Osteoblast (primary cell): ENCODE measurements around the gene EPB41. TPM values are rescaled to one million over a fixed set of nuclear protein-coding genes. Genes with fewer than 3 reads are reported as not detected.
A peak's percentile ranks its signal among the peaks of the same experiment; 100 is the strongest.

Experiments
- DNase-seq: peaks from one replicate; pipeline ENCODE4 v3.0.0; 2011; ENCODE audit warnings: low spot score, mixed read lengths; ENCODE audit not compliant: insufficient read length; ENCODE audit errors: missing footprints
- H2AFZ ChIP-seq: 2 replicates; pipeline ENCODE4 v1.6.0; 2011; ENCODE audit warnings: mild to moderate bottlenecking, low read length
- H3K27ac ChIP-seq: 2 replicates; pipeline ENCODE4 v1.5.1; 2011; ENCODE audit warnings: mild to moderate bottlenecking, low read depth, low read length, moderate library complexity
- H3K27me3 ChIP-seq: 2 replicates; pipeline ENCODE4 v1.6.0; 2012; ENCODE audit warnings: mild to moderate bottlenecking, control low read depth, inconsistent platforms, low read length, moderate library complexity; ENCODE audit not compliant: insufficient read depth
- H3K36me3 ChIP-seq: 2 replicates; pipeline ENCODE4 v1.5.1; 2011; ENCODE audit warnings: mild to moderate bottlenecking, low read length, control low read depth, moderate library complexity; ENCODE audit not compliant: insufficient read depth
- H3K4me1 ChIP-seq: 2 replicates; pipeline ENCODE4 v1.5.1; 2011; ENCODE audit warnings: mild to moderate bottlenecking, low read length, control low read depth, moderate library complexity; ENCODE audit not compliant: insufficient read depth
- H3K4me2 ChIP-seq: 2 replicates; pipeline ENCODE4 v1.6.0; 2011; ENCODE audit warnings: mild to moderate bottlenecking, low read length; ENCODE audit not compliant: insufficient read depth
- H3K4me3 ChIP-seq: fragments of 200-600 bp; sonication (generic); 3 replicates; pipeline ENCODE4 v1.5.1; 2012; ENCODE audit warnings: mild to moderate bottlenecking, low read length, inconsistent platforms; ENCODE audit not compliant: insufficient read depth
- H3K79me2 ChIP-seq: 2 replicates; pipeline ENCODE4 v1.6.0; 2012; ENCODE audit warnings: mild to moderate bottlenecking, low read length, control low read depth, inconsistent platforms; ENCODE audit not compliant: insufficient read depth
- H3K9me3 ChIP-seq: 2 replicates; pipeline ENCODE4 v1.5.1; 2011; ENCODE audit warnings: low read depth, low read length, control low read depth
- H4K20me1 ChIP-seq: 2 replicates; pipeline ENCODE4 v1.6.0; 2012; ENCODE audit warnings: mild to moderate bottlenecking, low read length, control low read depth; ENCODE audit not compliant: insufficient read depth
- total RNA-seq: library from RNA; depleted of rRNA; stranded (reverse); fragments of >200 nt; gene quantifications from 2 replicates; pipeline ENCODE4 v1.2.3, GENCODE V29; 2012
- TF ChIP-seq, protein P1 (sequence below): IDR thresholded peaks from 2 replicates; pipeline ENCODE4 v1.5.1; 2011; ENCODE audit warnings: mild to moderate bottlenecking, low read depth, low read length, moderate library complexity; ENCODE audit errors: extremely low read depth

Gene EPB41
- total RNA-seq, 1 donor, result 20.6 TPM

DNA sequence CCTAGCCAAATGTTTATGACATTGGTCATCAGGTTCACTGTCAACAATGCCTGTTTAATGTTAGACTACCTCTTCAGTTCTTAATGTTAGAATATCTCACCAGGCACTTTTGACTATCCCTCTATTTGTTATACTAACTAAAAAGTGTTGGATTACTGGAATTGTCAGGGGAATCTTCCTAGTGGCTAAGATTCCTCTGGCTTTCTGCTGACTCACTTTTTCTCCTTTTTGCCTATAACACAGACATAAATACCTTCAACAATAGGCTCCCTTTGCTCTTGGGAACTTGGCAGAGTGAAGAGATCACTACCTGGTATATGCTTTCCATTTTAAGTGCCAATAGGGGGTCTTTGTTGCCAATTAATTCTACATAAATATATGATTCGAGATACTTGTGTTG lies 140.8 kb downstream of the EPB41 start:
- H3K36me3 ChIP-seq, result no peaks in the 10 kb centered on the region
- H3K9me3 ChIP-seq, result no peaks in the 10 kb centered on the region
- TF ChIP-seq, protein P1, sequence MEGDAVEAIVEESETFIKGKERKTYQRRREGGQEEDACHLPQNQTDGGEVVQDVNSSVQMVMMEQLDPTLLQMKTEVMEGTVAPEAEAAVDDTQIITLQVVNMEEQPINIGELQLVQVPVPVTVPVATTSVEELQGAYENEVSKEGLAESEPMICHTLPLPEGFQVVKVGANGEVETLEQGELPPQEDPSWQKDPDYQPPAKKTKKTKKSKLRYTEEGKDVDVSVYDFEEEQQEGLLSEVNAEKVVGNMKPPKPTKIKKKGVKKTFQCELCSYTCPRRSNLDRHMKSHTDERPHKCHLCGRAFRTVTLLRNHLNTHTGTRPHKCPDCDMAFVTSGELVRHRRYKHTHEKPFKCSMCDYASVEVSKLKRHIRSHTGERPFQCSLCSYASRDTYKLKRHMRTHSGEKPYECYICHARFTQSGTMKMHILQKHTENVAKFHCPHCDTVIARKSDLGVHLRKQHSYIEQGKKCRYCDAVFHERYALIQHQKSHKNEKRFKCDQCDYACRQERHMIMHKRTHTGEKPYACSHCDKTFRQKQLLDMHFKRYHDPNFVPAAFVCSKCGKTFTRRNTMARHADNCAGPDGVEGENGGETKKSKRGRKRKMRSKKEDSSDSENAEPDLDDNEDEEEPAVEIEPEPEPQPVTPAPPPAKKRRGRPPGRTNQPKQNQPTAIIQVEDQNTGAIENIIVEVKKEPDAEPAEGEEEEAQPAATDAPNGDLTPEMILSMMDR, result no peak
- no peaks in the 10 kb centered on the region for H3K79me2 ChIP-seq
- H3K27me3 ChIP-seq, result no peaks in the 10 kb centered on the region
- no peaks in the 10 kb centered on the region for H4K20me1 ChIP-seq
- H3K4me2 ChIP-seq, result no peak overlapping the region
- no peak overlapping the region for H2AFZ ChIP-seq
- H3K27ac ChIP-seq, result no peak overlapping the region
- H3K4me1 ChIP-seq, result no peaks in the 10 kb centered on the region
- no peak overlapping the region for H3K4me3 ChIP-seq
- peak; percentile 48 for DNase-seq

DNA sequence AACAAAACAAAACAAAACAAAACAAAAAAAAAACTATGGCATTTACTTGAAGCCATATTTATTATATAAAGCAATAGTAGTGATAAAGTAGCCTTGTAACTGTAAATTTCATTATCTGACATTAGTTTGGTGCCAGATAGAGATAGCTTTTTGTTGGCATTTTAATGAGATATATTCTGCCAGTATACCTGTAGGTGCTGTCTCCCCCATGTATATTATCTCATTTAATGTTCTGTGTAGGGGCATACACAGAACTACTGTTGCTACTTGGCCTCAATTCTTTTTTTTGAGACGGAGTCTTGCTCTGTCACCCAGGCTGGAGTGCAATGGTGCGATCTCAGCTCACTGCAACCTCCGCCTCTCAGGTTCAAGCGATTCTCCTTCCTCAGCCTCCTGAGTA lies 141.9 kb downstream of the EPB41 start:
- TF ChIP-seq, protein P1, result no peak
- Histone ChIP-seq H3K4me2 (no peak overlapping the region), H3K79me2 (no peaks in the 10 kb centered on the region), H3K27ac (no peak overlapping the region), H3K4me1 (no peaks in the 10 kb centered on the region), H2AFZ (no peak overlapping the region), H3K27me3 (no peaks in the 10 kb centered on the region), H3K4me3 (no peak overlapping the region), H4K20me1 (no peaks in the 10 kb centered on the region), H3K36me3 (no peaks in the 10 kb centered on the region), H3K9me3 (no peaks in the 10 kb centered on the region)
- DNase-seq, result no peak

DNA sequence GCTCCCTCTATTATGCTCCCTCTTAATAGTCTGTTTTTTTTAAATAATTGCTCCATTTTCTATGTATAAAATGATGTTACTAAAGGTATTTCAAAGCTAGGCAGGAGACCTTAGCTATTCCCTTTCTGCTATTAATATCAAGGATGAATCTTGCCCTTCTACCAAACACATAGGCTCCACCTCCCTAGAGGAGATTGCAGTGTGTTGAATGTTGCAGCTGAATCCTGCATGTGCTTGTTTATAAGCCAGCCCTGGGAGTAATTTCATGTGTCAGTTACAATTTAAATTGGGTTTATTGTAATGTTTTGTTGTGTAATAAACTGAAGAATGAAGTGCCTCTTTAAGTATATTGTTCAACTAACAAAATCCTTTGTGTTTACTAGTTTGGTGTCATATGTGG lies 143.3 kb downstream of the EPB41 start:
- DNase-seq, result no peak
- Histone ChIP-seq H3K27ac (no peak overlapping the region), H4K20me1 (no peaks in the 10 kb centered on the region), H3K4me1 (no peaks in the 10 kb centered on the region), H2AFZ (no peak overlapping the region), H3K4me2 (no peak overlapping the region), H3K27me3 (no peaks in the 10 kb centered on the region), H3K36me3 (no peaks in the 10 kb centered on the region), H3K9me3 (no peaks in the 10 kb centered on the region), H3K4me3 (no peak overlapping the region), H3K79me2 (no peaks in the 10 kb centered on the region)
- TF ChIP-seq, protein P1, result no peak

DNA sequence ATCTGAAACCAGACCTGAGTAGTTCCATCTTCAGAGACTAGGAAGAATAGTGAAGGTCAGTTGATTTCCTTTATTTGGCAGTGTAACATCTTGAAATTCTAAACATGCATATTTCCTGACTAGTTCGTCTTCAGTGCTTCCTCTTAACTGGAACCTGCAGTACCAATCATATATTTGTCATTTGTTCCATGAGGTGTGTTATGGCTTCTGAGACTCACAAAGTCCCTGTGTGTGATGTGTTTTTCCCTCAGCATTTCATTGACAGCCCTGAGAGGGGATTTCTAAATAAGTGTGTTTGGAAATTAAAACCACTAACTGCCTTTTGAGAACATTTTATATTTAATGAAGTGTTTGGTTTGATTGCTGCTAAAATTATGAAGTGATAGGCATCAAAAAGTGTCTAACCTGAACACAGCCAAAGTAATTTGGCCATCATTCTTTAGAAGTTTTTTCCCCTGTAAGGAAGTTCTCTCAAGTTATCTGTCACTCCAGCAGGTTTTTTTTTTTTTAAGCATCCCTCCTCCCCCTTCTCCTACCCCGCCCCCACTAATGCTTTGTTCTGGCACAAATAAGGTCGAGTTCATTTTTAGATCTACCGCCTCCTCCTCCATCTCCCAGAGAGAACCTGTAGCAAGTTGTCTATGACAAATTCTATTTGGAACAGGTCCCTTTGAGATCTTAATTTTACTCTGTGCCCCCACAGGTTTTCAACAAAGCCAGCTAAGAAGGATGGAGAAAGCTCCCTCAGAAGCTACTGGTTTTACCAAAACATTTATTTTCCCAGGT lies 148.0 kb downstream of the EPB41 start:
- Histone ChIP-seq H3K27me3 (no peaks in the 10 kb centered on the region), H4K20me1 (no peaks in the 10 kb centered on the region), H3K4me3 (no peak overlapping the region), H3K9me3 (no peaks in the 10 kb centered on the region), H3K79me2 (no peaks in the 10 kb centered on the region), H3K4me2 (no peak overlapping the region), H3K36me3 (no peaks in the 10 kb centered on the region), H3K4me1 (no peaks in the 10 kb centered on the region), H3K27ac (no peak overlapping the region), H2AFZ (no peak overlapping the region)
- DNase-seq, result peak; percentile 31
- TF ChIP-seq, protein P1, result no peak
